ENCODE data around the gene PRPF19.

Gene PRPF19

DNA sequence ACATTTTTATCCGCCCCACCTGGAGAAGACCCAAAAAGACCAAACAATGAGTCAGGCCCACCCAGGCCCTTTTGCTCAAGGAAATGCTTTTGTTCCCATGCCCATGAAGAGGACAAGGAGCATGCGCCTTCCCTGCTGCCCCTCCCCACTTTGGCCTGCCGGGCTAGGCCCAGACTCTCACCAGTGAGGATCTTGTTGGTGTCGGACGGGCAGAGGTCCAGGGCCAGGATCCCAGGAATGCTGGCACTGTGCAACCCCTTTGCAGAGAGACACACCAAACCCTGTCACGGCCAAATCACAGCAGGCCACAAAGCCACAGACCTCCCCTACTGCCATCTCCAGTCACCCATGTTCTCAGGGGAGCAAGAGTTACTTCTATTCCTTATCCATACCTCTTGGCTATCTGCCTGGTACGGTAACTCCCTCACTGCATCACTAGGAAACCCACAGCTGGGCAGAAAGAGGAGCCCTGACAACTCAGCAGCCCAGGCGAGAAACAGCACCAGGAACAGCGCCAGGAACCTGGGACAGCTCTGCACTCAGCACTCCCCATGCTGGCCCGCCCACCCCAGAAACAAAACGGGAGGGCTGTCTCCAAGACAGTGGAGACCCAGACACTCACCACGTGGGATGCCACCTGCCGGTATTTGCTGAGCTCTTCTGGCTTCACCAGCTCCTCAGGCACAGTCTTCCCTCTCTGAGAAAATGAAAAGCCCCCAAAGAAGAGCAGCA lies 5.5 kb downstream of the PRPF19 start:
- DNase-seq, result no peak

DNA sequence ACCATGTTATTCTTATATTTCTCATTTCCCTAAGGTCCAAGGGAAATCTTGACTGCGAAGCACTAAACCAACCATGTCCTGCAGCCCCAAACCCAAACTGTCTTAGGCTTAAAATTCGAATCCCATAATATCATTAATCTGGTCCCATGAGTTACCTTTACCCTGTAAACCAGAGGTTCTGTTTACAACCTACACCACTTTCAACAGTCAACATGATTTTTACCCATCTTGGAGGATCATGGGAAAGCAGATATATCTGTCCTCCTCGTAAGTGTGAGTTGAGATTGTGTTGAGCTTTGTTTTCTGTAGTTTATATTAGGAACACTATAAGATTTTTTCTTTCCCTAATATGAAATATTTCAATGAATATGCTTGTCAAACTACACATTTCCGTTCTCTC lies 6.4 kb downstream of the PRPF19 start:
- no peak for DNase-seq

DNA sequence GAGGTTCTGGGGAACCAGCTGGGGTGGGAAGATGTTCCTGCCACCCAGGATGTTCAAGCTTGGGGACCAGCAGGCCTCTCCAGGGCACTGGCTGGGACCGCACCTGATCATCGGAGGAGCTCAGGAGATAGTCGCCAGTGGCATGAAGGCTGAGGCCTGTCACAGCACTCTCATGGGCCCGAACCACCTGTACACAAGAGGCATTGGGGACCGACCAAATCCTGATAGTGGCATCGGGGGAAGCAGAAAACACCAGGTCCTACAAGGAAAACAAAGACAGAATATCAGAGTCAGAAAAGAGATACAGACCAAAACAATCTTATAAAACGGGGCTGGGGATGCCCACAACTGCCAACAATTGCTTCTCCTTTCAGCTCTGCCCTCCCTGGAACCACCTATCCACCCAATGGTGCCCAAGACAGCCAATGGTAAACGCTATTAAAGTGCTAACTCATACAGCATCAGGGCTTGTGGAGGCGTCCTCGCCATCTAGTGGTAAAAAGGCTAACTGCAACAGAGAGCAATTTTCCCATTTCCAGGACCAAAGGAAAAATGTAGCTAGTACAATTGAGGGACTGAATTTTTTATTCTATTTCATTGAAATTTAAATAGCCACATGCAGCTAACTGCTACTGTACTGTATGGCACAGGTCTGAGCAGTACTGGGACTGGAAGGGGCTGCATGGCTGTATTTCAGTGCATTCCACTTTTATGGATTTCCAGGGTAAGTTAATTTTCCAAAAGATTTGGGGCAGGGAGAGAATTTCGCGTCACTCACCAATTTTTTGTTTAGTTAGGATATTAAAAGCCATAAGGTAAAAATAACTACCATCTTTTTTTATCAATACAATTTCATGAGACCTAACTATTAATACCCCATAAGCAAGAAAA lies 7.1 kb downstream of the PRPF19 start:
- DNase-seq, result peak; percentile 45

DNA sequence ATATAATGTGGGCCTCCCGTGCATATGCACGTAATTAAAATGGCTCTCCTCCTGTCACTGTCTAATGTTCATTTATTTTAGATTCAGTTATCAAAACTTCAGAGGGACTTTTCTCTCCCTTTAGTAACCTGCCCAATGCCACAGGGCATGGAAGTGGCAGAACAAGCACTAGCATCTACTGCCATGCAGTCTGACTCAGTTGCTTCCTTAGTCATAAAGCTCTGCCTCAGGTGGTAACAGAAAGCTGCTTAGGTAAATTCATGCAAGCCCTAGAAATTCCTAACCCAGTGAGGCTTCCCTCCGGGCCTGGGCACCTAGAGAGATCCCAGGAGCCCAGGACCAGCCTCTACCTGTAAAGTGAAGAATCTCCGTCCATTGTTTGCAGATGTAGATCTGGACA lies 8.9 kb downstream of the PRPF19 start:
- no peak for DNase-seq

DNA sequence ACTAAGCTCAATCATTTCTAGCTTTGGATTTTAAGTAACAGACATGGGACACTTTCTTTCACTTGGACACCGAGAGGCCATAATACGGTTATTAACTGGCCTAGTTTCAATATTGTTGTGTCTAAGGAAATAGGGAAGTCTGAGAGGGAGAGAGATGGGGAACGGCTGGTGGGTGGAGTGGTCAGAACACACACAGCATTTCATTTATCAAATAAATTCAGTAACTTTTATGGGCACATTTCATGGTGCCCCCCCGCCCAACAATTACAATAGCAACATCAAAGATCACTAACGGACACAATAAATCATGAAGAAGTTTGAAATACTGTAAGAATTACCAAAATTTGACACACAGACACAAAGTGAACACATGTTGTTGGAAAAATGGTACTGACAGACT lies 10.7 kb downstream of the PRPF19 start:
- DNase-seq, result no peak

DNA sequence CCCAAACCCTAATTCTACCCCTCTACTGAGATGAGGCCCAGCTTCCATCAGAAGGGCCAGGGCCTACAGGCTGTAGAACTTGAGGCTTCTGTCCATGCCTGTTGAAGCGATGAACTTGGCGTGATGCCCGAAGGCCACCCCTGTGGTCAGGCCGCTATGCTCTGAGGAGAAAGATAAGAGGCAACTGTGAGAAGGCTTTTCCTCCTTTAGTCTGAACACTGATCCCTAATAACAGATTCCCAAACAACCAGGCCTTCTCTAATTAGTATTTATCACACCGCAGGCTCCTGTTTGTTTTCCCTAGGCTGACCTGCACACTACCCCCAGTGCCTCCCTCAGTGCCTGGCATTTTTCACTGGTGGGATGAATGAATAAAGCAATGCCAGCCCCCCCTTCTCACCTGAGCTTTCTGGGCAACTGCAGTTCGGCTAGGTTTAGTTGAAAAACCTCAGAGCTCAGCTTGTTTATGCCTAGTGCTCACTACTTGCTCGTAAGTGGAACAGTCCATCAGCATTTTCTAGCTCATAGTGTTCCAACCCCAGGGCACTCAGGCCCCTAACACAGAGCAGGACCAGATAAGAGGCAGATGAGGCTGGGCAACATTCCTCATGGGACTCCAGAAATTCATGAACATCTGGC lies 15.2 kb downstream of the PRPF19 start:
- no peak for DNase-seq

DNA sequence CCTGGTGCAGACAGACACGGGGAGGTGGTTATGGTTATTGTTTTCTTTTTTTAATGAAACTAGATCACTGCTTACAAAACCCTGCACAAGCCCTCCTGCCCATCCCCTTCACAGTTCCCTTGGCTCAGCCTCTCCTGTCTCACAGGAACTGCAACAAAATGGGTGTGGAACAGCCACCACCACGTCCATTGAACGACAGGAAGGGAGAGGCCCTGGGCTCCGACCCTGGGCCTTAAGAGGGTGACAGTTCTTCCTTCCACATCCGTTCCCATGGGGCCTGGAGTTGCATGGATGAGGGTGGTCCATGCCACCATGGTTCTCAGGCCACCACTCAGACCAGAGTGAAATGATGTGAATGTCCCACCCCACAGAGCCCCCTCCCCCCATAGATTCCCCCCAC lies 15.7 kb downstream of the PRPF19 start:
- DNase-seq, result no peak

DNA sequence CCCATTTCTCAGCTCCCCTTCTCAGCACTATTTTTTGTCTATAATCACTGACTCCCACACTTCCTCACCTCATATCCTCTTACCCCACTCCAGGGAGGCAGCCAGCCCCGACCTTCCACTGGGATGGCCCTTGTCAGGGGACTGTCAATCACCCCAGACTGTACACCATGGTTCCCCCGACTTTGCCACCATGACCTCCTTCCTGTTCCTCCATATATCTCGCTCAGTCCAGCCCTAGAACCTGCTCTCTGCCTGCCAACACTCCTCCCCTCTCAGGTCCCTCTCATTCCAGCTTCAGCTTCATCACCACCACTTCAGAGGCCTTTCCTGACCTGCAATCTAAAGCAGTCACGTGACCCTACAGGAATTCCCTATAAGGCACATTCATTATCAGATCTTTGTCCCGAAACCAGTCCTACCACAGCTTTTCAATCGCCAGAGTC lies 16.5 kb downstream of the PRPF19 start:
- DNase-seq, result no peak

DNA sequence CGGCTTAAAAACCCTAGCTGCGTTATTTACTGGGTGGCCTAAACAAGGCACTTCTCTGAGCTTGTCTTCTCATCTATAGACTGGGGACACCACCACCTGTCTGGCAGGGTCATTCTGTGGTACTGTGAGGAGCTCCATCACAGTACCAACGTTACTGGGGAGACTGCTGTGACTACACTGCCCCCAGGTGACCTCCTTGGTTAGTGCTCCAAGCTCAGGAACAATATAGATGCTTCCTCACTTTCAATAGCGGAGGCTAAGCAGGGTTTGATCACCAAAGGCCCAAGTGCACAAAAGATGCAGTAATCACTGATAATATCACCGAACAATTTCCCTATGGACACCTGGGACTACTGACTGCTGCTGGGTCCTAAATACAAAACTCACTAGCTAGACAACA lies 18.8 kb downstream of the PRPF19 start:
- peak; percentile 34 for DNase-seq

DNA sequence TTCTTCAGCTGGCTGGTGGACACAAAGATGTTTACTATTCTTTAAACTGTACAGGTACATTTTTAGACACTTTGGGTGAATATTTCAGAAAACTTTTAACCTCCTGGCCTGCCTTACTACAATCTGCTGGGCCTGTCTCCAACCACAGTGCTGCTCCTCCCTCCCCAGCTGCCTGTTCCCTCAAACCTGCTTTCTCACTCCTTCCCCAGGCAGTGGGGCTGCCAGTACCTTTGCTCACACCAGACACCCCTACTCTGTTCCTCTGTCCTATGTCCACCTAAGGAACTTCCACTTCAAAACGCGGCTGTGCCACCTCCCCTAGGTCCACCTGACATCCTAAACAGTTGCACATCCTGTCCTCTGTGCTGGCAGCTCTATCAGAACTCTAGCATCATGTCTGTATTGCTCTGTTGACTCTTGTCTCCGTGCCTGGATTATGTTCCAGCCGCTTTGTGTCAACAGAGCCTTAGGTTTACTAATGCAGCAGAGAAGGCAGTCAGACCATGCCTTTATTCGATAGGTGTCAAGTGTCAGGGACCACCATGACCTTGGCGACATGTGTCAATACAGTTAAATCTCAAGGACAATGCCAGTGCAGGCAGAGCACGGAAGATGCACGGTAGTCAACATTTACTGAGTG lies 25.6 kb downstream of the PRPF19 start:
- no peak for DNase-seq

DNA sequence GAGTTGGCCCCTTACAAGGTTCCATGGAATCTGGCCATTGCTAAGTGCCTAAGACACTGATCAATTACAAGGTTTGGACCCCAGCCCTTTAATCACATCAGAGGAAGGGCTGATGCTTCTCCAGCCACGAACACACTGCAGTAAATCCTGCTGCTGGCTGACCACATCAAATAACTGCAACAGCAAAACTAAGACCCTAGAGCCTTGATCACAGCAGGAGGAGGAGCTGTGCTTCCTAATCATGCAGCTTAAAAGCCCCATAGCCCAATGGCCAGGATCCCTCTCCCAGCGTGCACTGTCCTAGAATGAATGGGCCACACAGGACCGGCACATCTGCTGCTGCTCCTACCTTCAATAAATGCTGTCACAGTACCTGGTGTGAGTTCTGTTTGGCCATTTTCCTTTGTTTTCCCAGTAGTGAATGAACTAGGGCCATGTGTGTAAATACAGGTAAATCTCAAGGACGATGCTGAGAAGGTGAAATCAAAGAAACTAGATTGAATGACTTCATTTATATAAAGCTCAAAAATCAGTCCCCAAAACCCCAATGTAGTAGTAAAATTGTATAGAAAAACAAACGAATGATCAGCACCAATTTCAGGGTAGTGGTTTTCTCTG lies 26.3 kb downstream of the PRPF19 start:
- no peak for DNase-seq

DNA sequence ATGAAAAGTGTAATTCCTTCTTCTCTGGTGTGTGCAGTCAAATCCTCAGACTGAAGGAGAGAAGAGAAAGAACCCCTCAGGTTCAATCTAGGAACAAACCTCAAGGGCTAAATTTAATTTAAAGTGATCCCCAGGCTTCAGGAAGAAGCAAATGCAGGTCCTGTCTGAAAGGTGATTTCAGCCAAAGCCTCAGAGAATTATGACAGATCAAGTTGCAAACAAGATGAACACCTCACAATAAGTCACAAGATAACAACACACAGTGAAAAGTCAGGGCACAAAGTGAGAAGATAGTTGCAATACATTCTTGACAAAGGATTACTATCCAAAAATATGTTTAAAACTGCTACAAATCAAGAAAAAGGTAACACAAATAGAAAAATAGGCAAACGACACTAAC lies 27.3 kb downstream of the PRPF19 start:
- DNase-seq, result no peak

DNA sequence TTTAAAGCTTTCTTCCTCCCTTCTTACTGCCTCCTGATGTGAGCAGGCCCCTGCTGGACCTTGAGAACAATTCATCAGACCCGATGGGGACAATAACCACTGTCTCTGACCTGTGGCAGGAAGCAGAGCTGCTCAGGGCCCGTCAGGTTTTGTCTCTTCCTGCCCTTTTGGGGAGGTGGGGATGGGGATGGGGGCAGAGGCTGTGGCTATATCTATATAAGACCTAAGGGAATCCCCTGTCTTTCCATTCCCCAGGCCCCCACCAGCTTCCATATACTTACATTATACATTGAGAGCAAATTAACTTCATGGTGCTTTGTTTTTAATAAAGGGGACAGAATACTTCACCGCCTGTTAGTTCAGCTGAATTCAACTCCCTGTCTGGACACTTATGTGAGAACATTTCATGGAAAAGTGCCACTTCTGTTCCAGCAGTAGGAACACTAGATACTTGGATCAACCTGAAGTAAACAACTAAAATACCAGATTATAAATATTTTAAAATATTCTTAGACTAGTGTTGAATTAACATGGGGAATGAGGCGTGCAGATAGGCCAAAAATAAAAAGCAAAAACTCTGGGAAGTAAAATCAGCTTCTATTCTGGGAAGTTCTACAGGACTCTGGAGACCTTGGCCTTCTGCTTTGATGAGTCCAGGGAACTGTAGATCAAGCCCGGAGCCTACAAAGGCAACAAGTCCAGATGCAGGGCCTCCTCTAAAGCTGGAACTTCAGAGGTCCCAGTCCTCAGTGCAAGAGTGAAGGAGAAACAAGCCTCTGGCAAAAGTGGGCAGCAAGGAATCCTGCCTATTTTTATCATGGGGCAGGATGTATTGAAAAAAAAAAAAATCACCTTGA lies 27.9 kb downstream of the PRPF19 start:
- no peak for DNase-seq

DNA sequence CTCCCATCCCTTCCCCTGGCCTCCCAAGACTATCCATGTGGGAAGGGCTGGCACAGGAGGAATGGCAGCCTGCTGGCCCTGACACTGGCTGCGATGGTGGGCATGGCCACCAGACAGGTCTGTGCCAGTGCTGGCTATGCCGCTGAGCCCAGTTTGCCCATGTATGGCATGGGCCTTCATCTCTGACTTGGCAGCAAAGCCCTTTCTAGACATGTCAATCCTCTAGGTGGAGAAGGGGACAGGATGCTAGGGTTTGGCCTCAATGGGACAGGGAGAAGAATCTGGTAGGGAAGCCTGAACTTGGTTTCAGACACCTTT lies 30.3 kb downstream of the PRPF19 start:
- no peak for DNase-seq

DNA sequence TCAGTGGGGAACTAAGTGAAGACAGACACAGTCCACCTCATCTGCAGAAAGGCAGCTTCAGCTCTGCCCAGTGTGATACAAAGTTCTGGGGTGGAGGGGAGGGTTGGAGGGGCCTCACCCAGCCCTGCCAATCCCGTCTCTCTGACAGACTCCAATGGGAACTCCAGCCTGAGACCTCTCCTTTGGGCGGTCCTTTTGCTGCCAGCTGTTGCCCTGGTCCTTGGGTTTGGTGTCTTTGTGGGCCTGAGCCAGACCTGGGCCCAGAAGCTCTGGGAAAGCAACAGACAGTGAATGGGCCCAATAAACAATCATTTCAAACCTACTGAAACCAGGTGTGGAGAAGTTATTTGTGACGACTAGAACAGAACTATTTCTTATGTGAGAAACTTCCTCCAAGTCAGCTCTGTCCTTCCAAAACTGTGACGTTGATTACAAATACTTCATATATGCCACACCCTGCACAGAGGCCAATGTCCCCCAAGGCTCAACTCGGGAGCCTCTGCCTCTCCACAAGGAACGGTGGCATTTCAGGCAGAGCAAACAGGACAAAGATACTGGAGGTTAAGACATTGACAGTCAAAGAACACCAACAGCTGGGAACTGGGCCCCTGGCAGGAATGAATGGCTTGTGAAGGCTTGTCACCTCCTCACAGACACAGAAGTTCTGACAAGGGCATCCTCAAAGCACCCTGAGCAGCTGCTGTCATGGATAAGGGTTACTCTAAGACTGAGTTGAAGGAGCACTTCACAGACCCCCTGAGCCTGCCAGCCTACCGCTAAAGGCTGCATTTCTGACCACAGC lies 30.8 kb downstream of the PRPF19 start:
- DNase-seq, result no peak

DNA sequence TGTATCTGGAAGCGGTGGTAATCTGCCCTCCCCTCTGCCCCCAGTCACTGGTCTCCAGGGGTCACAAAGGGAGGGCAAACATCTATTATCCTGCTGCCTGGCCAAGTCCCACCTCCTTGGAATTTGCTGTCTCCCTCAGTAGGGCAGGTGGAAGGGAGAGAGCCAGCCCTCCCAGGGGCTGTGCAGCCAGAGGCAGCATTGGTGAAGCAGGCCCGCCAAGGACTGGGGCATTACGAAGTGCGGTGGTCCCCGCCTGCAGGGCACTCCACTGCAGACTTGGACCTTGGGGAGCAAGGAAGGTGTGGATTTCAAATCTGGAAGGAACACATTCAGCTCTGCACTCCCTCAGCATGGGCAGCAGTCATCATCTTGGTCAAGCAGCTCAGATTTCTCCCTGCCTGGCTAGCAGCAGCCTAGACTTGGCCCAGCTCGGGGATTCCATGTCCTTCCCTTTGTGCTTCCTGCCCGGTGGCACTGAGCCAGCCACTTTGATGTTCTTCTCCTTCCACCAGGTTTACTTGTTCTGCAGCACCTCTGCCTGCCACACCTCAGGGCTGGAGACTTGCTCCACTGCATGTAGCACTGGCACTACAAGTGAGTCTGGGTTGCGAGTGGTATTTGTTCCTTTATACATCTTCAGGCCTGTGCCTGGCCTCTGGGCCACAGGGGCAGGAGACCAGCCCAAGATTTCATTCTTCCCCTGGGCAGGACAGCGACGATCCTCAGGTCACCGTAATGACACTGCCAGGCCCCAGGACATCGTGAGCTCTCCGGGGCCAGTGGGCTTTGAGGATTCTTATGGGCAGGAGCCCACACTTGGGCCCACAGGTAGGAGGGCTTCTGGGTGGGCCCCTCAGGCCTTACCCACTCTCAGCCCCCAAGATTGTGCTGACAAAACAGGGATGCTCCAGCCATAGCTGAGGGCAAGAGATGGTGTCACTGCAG lies 31.7 kb downstream of the PRPF19 start:
- no peak for DNase-seq

DNA sequence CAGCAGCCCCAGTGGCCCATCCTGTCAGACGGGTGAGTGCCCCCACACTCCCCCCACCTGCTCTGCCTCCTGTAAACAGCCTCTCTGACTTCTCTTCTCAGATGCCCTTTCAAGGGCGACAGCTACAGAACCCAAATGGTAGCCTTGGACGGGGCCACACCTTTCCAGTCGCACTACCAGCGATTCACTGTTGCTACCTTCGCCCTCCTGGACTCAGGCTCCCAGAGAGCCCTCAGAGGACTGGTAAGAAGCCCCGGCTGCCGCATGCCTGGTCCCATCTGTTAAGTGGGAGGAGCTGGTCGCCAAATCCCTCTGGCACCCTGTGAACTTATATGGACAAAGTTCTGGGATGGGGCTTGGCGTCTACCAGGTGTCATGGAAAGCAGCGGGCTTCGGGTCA lies 32.9 kb downstream of the PRPF19 start:
- DNase-seq, result no peak

DNA sequence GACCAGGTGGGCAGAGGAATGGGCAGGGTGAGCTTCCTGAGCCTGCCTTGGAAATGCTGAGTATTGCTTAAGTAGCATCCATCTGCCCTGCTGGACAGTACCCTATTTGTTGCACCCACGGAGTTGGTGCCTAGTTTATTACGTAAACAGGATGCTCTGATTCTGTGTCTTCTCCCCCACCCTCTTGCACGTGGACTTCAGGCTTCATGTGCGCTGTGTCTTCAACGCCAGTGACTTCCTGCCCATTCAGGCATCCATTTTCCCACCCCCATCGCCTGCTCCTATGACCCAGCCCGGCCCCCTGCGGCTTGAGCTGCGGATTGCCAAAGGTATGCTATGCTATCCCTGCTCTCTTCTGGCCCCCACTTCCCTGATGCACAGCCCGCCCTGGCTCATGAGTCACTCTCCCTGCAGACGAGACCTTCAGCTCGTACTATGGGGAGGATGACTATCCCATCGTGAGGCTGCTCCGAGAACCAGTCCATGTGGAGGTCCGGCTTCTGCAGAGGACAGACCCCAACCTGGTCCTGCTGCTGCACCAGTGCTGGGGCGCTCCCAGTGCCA lies 33.3 kb downstream of the PRPF19 start:
- peak; percentile 20 for DNase-seq

DNA sequence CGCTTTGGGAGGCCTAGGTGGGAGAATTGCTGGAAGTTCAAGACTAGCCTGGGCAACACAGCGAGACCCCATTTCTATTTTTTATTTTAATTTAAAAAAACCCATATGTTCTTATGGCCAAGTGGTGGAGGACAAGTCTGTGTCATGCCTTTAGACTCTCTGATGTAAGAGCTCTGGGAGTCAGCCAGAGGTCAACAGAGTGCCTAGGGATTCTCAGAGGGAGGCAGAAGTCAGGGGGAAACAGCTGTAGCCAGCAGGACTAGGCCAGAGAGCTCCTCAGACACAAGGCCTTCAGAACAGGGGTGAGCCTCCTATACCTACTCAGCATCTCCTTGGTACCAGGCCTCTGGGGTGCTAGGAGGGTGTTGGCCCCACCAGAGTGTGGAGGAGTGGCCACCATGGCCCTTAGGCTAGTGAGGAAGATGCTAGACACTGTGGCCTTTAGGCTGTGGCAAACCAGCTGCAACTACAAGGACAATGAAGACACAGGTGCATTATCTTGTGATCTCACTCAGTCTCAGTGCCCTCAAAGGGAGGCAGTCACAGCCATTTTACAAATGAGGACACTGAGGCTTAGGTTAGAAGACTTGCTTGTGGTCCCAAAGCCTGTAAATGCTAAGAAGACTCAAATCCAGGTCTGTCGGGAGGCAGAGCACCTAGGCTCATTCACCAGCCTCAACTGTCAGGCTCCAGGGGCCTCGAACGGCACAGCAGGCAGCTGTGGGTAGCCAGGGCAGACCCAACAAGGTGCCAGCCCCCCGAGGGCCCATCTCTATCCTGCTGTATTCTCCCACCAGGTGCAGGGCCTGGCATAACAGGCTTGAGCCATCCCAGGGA lies 34.0 kb downstream of the PRPF19 start:
- DNase-seq, result no peak
